GM19395 (cell line): ENCODE data around the gene CNP.

Source experiments
- ATAC-seq: cut with Tn5 transposase; IDR thresholded peaks from one replicate; pipeline ENCODE4 v1.9.1; 2021; ENCODE audit warnings: mild to moderate bottlenecking, moderate library complexity; ENCODE audit not compliant: unreplicated experiment

CNP gene

GRCh38 chr17:41972571-41973407 lies 6.2 kb downstream of the CNP start:
- no peak for ATAC-seq

- ATAC-seq = no peak
Measured at GRCh38 chr17:41973408-41973811, 6.8 kb downstream of the CNP start.

GRCh38 chr17:41974031-41974430 lies 7.4 kb downstream of the CNP start:
- no peak for ATAC-seq

GRCh38 chr17:41974658-41975057 lies 8.1 kb downstream of the CNP start:
- no peak for ATAC-seq

- no peak for ATAC-seq
Measured at GRCh38 chr17:41975099-41976083, 8.8 kb downstream of the CNP start.

GRCh38 chr17:41976142-41976768 lies 9.7 kb downstream of the CNP start:
- ATAC-seq = no peak

GRCh38 chr17:41977991-41978390 lies 11.4 kb downstream of the CNP start:
- ATAC-seq = no peak

- no peak for ATAC-seq
Measured at GRCh38 chr17:41982026-41982760, 15.6 kb downstream of the CNP start.

GRCh38 chr17:41984454-41984853 lies 17.9 kb downstream of the CNP start:
- ATAC-seq = no peak

- no peak for ATAC-seq
Measured at GRCh38 chr17:41985919-41986318, 19.3 kb downstream of the CNP start.

GRCh38 chr17:41986634-41987033 lies 20.0 kb downstream of the CNP start:
- no peak for ATAC-seq

- ATAC-seq = no peak
Measured at GRCh38 chr17:41987642-41988041, 21.0 kb downstream of the CNP start.

- no peak for ATAC-seq
Measured at GRCh38 chr17:41988418-41988817, 21.8 kb downstream of the CNP start.

GRCh38 chr17:41989702-41990419 lies 23.3 kb downstream of the CNP start:
- no peak for ATAC-seq

GRCh38 chr17:41992576-41992975 lies 26.0 kb downstream of the CNP start:
- ATAC-seq = no peak

- ATAC-seq = no peak
Measured at GRCh38 chr17:41996855-41997164, 30.2 kb downstream of the CNP start.

GRCh38 chr17:41998497-41998896 lies 31.9 kb downstream of the CNP start:
- no peak for ATAC-seq

GRCh38 chr17:42000413-42001133 lies 34.0 kb downstream of the CNP start:
- no peak for ATAC-seq

GRCh38 chr17:42001729-42002128 lies 35.1 kb downstream of the CNP start:
- no peak for ATAC-seq
